T-helper 17 cell (primary cell): ENCODE results near the gene LTO1. TPM values are rescaled to one million over a fixed set of nuclear protein-coding genes. Genes with fewer than 3 reads are reported as not detected.

Experiments used
- ATAC-seq: fragments of 150-1000 bp; cut with Tn5 transposase; 2 replicates; pipeline ENCODE4 v1.10.0; 2021; ENCODE audit warnings: mild to moderate bottlenecking, moderate library complexity
- DNase-seq, 3 donors: peaks; one replicate each; pipeline versions ENCODE4 v3.0.0 to v3.0.0-alpha.2; 2020 to 2021
- H3K9me3 ChIP-seq: one replicate; pipeline ENCODE4 v1.7.0; 2013; ENCODE audit warnings: low read length, mild to moderate bottlenecking; ENCODE audit not compliant: control insufficient read depth, poor library complexity, severe bottlenecking
- H3K27ac Mint-ChIP-seq: one replicate; pipeline ENCODE4 v1.8.0; 2022; ENCODE audit warnings: mild to moderate bottlenecking, moderate library complexity, mixed read lengths
- H3K27me3 Mint-ChIP-seq: one replicate; pipeline ENCODE4 v1.8.0; 2022; ENCODE audit warnings: mixed read lengths
- H3K36me3 Mint-ChIP-seq: one replicate; pipeline ENCODE4 v1.8.0; 2022; ENCODE audit warnings: low read depth, mixed read lengths
- H3K4me1 Mint-ChIP-seq: one replicate; pipeline ENCODE4 v1.8.0; 2022; ENCODE audit warnings: mild to moderate bottlenecking, mixed read lengths
- H3K4me3 Mint-ChIP-seq: one replicate; pipeline ENCODE4 v1.8.0; 2022; ENCODE audit warnings: mild to moderate bottlenecking, moderate library complexity, mixed read lengths
- total RNA-seq, 4 donors: library from RNA in 2 of 4; stranded (reverse) in 2 of 4; gene quantifications; one replicate each; pipeline ENCODE4 v1.2.3 and lab custom pipeline; 2022 to 2026

LTO1 gene
- total RNA-seq, 2 donors from 2014 or later, result 33.4 to 43.2 TPM

GRCh38 chr11:69640260-69640994 lies 34.7 kb downstream of the LTO1 start:
- peaks cover 37% of the 10 kb centered on the region for H3K27me3 Mint-ChIP-seq
- no peaks in the 10 kb centered on the region for H3K9me3 ChIP-seq
- DNase-seq, result no peak
- H3K4me1 Mint-ChIP-seq, result peaks cover 28% of the 10 kb centered on the region
- H3K4me3 Mint-ChIP-seq, result peak overlapping the region; percentile 92
- H3K27ac Mint-ChIP-seq, result no peak overlapping the region
- H3K36me3 Mint-ChIP-seq, result peaks cover 4% of the 10 kb centered on the region
- ATAC-seq, result no peak

GRCh38 chr11:69639831-69640230 lies 35.3 kb downstream of the LTO1 start:
- H3K9me3 ChIP-seq, result no peaks in the 10 kb centered on the region
- ATAC-seq (no peak), DNase-seq (no peak)
- H3K27me3 Mint-ChIP-seq, result peaks cover 42% of the 10 kb centered on the region
- H3K4me3 Mint-ChIP-seq, result peak overlapping the region; percentile 92
- peaks cover 4% of the 10 kb centered on the region for H3K36me3 Mint-ChIP-seq
- H3K27ac Mint-ChIP-seq, result no peak overlapping the region
- peaks cover 28% of the 10 kb centered on the region for H3K4me1 Mint-ChIP-seq

DNA sequence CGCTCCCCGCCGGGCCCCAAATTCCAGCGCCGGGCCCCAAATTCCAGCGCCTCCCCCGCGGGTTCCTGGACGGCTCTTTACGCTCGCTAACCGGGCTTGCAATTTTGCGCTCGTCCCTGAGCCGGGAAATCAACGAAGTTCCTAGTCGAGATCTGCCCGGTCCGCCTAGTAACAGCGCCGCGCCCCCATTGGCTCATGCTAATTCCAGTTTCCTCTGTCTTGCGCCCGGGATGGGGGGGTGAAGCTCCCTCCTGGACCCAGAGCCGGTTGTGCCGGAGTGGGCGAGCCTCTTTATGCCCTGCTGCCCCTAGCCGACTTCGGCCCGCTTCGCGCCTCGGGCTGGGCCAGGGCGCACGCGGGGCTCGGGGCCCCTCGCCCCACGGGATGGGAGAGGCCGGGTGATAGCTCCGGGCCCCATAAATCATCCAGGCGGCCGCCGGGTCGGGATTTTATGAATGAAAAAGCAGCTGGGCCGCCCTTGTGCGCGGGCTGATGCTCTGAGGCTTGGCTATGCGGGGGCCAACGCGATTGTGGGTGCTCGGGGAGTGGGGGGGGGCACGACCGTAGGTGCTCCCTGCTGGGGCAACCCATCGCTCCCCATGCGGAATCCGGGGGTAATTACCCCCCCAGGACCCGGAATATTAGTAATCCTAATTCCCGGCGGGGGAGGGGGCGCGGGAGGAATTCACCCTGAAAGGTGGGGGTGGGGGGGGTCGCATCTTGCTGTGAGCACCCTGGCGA lies 36.0 kb downstream of the LTO1 start:
- peaks cover 49% of the 10 kb centered on the region for H3K27me3 Mint-ChIP-seq
- H3K9me3 ChIP-seq, result no peaks in the 10 kb centered on the region
- H3K27ac Mint-ChIP-seq, result no peak overlapping the region
- no peak for DNase-seq
- H3K36me3 Mint-ChIP-seq, result peaks cover 4% of the 10 kb centered on the region
- peaks cover 28% of the 10 kb centered on the region for H3K4me1 Mint-ChIP-seq
- no peak for ATAC-seq
- peak overlapping the region; percentile 57 for H3K4me3 Mint-ChIP-seq

DNA sequence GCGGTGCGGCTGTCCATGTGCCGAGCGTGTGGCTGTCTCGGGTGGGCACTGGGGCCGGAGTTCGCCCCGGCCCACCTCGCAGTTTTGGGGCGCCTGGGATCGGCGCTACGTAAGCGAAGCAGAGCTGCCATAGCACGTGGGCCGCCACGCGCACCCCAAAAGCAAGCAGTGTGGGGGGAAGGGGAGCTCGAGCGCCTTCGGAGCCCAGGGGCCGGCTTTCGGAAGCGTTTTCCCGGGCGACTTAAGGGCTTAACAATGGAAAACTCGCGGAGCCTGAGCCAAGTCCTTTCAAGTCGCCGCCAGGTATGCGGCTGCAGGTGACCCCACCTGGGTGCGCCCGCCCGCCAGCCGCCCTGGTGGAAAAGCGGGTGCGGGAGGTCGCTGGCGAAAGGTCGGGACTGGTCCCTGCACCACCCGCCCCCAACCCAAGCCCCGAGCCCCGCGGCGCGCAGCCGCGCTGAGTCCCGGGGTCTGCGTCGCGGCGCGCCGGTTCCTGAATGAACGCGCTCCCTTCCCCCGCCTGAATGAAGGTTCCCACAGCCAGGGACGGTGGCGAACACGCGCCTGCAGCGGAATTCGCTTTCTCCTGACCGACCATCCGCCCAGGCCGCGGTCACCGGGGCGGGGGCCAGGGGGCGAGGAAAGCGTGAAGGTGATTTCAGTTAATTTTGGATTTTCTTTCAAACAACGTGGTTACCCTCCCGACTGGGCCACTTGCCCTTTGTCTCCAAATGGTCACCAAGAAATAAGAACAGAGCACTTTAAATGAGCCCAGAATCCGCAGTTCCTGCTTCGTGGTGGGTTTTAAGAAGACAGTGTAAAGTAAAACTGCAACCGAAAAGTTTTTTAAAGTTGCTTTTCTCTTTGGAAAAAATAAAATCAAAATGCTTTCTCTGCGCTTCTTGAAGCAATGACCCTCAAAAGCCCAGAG lies 36.9 kb downstream of the LTO1 start:
- Mint-ChIP-seq H3K4me3 (peak overlapping the region; percentile 76), H3K27ac (no peak overlapping the region), H3K27me3 (peaks cover 58% of the 10 kb centered on the region), H3K36me3 (peaks cover 4% of the 10 kb centered on the region), H3K4me1 (peaks cover 25% of the 10 kb centered on the region)
- ATAC-seq, result no peak
- no peak for DNase-seq
- H3K9me3 ChIP-seq, result no peaks in the 10 kb centered on the region

- Mint-ChIP-seq H3K36me3 (peaks cover 4% of the 10 kb centered on the region), H3K4me3 (peak overlapping the region; percentile 76), H3K4me1 (peaks cover 25% of the 10 kb centered on the region), H3K27ac (no peak overlapping the region), H3K27me3 (peaks cover 61% of the 10 kb centered on the region)
- H3K9me3 ChIP-seq, result no peaks in the 10 kb centered on the region
- ATAC-seq, result no peak
- no peak for DNase-seq
Observed at GRCh38 chr11:69637198-69637940, 37.8 kb downstream of the LTO1 start.

- peaks cover 62% of the 10 kb centered on the region for H3K27me3 Mint-ChIP-seq
- peaks cover 25% of the 10 kb centered on the region for H3K4me1 Mint-ChIP-seq
- H3K4me3 Mint-ChIP-seq, result peak overlapping the region; percentile 63
- peaks cover 4% of the 10 kb centered on the region for H3K36me3 Mint-ChIP-seq
- H3K9me3 ChIP-seq, result no peaks in the 10 kb centered on the region
- no peak for DNase-seq
- H3K27ac Mint-ChIP-seq, result no peak overlapping the region
- no peak for ATAC-seq
Observed at GRCh38 chr11:69636512-69637197, 38.5 kb downstream of the LTO1 start.

GRCh38 chr11:69635804-69636511 lies 39.2 kb downstream of the LTO1 start:
- no peak for ATAC-seq
- Mint-ChIP-seq H3K4me3 (no peak overlapping the region), H3K27ac (no peak overlapping the region), H3K36me3 (peaks cover 3% of the 10 kb centered on the region), H3K4me1 (peaks cover 21% of the 10 kb centered on the region), H3K27me3 (peaks cover 61% of the 10 kb centered on the region)
- no peaks in the 10 kb centered on the region for H3K9me3 ChIP-seq
- DNase-seq, result no peak

- no peak for ATAC-seq
- no peak overlapping the region for H3K27ac Mint-ChIP-seq
- peaks cover 54% of the 10 kb centered on the region for H3K27me3 Mint-ChIP-seq
- H3K36me3 Mint-ChIP-seq, result peaks cover 2% of the 10 kb centered on the region
- no peak for DNase-seq
- H3K9me3 ChIP-seq, result no peaks in the 10 kb centered on the region
- H3K4me1 Mint-ChIP-seq, result peaks cover 15% of the 10 kb centered on the region
- H3K4me3 Mint-ChIP-seq, result no peak overlapping the region
Observed at GRCh38 chr11:69635195-69635594, 40.0 kb downstream of the LTO1 start.

DNA sequence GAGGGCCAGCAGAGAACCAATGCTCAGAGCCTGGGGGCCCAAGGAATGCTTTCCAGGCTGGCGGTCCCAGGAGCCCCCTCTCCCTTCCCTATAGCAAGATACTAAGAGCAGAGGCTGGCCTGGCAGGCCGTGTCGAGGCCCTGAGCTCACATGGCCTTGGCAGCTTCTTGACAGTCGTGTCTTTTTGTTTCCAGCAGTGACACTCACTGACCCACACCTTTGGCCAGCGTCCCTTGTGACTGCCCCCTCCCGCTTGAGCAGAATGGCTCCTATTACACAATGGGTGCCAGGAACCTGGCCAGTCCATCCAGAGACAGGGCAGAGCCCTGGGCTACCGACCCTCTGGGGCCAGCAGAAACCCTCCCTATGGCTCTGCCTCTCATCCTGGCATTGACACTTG lies 40.6 kb downstream of the LTO1 start:
- ATAC-seq (no peak), DNase-seq (no peak)
- no peak overlapping the region for H3K27ac Mint-ChIP-seq
- H3K27me3 Mint-ChIP-seq, result peaks cover 48% of the 10 kb centered on the region
- H3K4me1 Mint-ChIP-seq, result peaks cover 14% of the 10 kb centered on the region
- peaks cover 2% of the 10 kb centered on the region for H3K36me3 Mint-ChIP-seq
- no peaks in the 10 kb centered on the region for H3K9me3 ChIP-seq
- H3K4me3 Mint-ChIP-seq, result no peak overlapping the region

DNA sequence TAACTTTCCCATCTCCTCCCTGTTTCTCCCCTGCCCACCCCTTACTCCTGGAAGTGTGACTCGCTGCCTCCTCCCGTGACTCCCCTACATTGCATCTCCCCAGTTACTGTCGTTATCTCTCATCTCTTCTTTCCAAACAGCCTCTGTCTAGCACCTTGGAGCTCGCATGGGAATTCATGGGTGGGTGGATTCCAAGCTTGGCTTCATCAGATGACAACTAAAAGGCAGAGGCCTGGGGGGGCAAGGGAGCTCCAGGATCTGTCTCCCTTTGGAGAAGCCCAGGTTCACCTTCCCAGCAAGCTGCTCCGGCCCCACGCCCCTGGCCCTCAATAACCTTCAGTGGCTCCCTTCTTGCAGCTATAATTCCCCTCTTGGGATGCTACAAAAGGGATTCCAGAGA lies 41.1 kb downstream of the LTO1 start:
- ATAC-seq (no peak), DNase-seq (no peak)
- H3K9me3 ChIP-seq, result no peaks in the 10 kb centered on the region
- Mint-ChIP-seq H3K36me3 (peaks cover 2% of the 10 kb centered on the region), H3K27me3 (peaks cover 44% of the 10 kb centered on the region), H3K4me1 (peaks cover 12% of the 10 kb centered on the region), H3K4me3 (no peak overlapping the region), H3K27ac (no peak overlapping the region)

GRCh38 chr11:69632900-69633299 lies 42.3 kb downstream of the LTO1 start:
- peaks cover 40% of the 10 kb centered on the region for H3K27me3 Mint-ChIP-seq
- no peaks in the 10 kb centered on the region for H3K9me3 ChIP-seq
- H3K4me1 Mint-ChIP-seq, result peaks cover 7% of the 10 kb centered on the region
- DNase-seq (no peak), ATAC-seq (no peak)
- no peak overlapping the region for H3K27ac Mint-ChIP-seq
- H3K4me3 Mint-ChIP-seq, result no peak overlapping the region
- peaks cover 2% of the 10 kb centered on the region for H3K36me3 Mint-ChIP-seq

DNA sequence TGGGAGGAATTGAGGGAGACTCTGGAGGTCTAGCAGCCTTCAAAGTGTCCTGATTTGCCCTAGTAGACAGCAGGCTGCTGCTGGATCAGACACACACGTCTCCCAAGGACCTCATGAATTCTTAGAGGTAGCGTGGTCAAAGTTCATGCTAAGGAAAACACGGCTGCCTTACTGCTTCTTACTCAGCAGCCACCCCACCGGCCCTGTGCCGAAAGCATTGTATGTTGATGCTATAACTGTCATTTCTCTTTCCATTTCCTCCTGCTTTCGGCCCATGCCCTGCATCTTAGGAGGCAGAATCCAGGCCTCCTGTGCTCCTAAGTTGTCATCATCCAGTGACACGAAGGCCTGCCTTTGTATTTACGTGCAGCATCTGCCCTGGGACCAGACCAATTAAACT lies 44.7 kb downstream of the LTO1 start:
- Mint-ChIP-seq H3K27me3 (peaks cover 53% of the 10 kb centered on the region), H3K27ac (no peak overlapping the region), H3K4me1 (no peaks in the 10 kb centered on the region), H3K36me3 (peaks cover 2% of the 10 kb centered on the region), H3K4me3 (no peak overlapping the region)
- H3K9me3 ChIP-seq, result no peaks in the 10 kb centered on the region
- DNase-seq (no peak), ATAC-seq (no peak)
